ENCODE measurements around the gene OLIG2. TPM values are rescaled to one million over a fixed set of nuclear protein-coding genes. Genes with fewer than 3 reads are reported as not detected.

Gene OLIG2
- polyA plus RNA-seq, 1 experiment, result not detected

DNA sequence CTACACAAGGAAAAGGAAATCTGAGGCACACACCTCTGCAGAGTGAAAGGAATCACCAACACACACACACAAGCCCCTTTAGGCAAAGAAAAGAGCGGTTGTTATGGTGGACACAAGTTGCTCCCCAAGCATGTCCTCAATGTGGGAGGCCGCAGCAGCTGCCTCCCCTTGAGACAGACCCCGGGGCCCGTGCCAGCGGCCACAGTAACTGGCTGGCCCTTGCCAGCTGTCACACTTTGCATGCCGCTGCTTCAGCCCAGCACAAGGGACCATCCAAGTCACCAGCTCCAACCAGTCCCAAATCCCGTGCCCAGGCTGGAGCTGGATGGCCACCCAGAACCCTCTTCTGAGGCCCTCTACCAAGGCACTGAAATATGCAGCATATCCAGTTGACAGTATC, 41.3 kb downstream of the OLIG2 start:
- Histone ChIP-seq H3K27me3 (ENCODE audit: control insufficient read depth, insufficient read depth, low read length) (peaks cover 70% of the 10 kb centered on the region), H3K27ac (ENCODE audit: low read depth, low read length) (no peak overlapping the region), H3K9me3 (ENCODE audit: control insufficient read depth, insufficient read depth, low read length) (no peaks in the 10 kb centered on the region; the same call in 1 of the 2 replicates), H3K4me3 (ENCODE audit: low read depth, low read length) (no peak overlapping the region)
- TF ChIP-seq, protein P1, sequence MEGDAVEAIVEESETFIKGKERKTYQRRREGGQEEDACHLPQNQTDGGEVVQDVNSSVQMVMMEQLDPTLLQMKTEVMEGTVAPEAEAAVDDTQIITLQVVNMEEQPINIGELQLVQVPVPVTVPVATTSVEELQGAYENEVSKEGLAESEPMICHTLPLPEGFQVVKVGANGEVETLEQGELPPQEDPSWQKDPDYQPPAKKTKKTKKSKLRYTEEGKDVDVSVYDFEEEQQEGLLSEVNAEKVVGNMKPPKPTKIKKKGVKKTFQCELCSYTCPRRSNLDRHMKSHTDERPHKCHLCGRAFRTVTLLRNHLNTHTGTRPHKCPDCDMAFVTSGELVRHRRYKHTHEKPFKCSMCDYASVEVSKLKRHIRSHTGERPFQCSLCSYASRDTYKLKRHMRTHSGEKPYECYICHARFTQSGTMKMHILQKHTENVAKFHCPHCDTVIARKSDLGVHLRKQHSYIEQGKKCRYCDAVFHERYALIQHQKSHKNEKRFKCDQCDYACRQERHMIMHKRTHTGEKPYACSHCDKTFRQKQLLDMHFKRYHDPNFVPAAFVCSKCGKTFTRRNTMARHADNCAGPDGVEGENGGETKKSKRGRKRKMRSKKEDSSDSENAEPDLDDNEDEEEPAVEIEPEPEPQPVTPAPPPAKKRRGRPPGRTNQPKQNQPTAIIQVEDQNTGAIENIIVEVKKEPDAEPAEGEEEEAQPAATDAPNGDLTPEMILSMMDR (IDR thresholded peaks at IDR 0.05; ENCODE audit: low read depth, low read length), result no peak
- no peak for DNase-seq (ENCODE audit: low read depth, low spot score)
- CTCF ChIA-PET, result interaction anchor here (0.6 kb wide), 1 partner anchor 73 kb away, joined by 3 read pairs; no protein-coding TSS in a partner anchor
- POLR2A ChIA-PET, result interaction anchor here (0.6 kb wide), 1 partner anchor 29 kb away, joined by 3 read pairs; no protein-coding TSS in a partner anchor

DNA sequence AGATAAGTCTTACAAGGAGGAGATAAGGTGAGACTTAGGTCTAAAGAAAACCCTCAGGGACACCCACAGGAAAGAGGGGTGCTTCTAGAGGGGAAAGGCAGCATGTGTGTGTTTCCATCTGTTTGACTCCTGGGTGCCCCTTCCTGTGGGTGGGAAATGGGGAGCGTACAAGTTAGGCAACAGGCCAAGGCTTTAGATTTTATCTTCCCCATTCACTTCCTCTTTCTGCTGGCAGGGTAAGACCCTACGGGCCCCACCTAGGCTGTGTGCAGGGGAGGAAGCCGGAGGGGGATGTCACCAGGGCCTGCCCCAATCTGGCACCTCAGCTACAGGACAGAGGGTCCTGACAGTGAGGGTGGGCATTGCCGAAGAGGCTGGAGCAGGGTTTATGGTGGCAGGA, 41.7 kb downstream of the OLIG2 start:
- Histone ChIP-seq H3K9me3 (ENCODE audit: control insufficient read depth, insufficient read depth, low read length) (no peaks in the 10 kb centered on the region; the same call in 1 of the 2 replicates), H3K27me3 (ENCODE audit: control insufficient read depth, insufficient read depth, low read length) (peaks cover 75% of the 10 kb centered on the region), H3K27ac (ENCODE audit: low read depth, low read length) (no peak overlapping the region), H3K4me3 (ENCODE audit: low read depth, low read length) (no peak overlapping the region)
- CTCF ChIA-PET, result no interaction called here
- POLR2A ChIA-PET, result no interaction called here
- no peak for DNase-seq (ENCODE audit: low read depth, low spot score)
- TF ChIP-seq, protein P1 (IDR thresholded peaks at IDR 0.05; ENCODE audit: low read depth, low read length), result no peak

DNA sequence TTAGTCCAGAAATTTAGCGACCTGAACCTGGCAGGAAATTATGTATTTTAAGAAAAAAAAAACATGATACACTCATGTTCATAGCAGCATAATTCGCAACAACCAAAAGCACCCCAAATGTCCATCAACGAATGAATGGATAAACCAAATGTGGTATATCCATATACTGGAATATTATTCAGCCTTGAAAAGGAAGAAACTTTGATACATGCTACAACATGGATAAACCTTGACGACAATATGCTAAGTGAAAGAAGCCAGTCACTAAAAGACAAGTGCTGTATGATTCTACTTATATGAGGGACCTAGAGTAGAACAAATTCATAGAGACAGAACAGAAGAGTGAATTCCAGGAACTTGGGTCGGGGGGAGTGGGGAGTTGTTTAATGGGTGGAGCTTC, 43.5 kb downstream of the OLIG2 start:
- Histone ChIP-seq H3K4me3 (ENCODE audit: low read depth, low read length) (no peak overlapping the region), H3K9me3 (ENCODE audit: control insufficient read depth, insufficient read depth, low read length) (no peaks in the 10 kb centered on the region; the same call in 1 of the 2 replicates), H3K27me3 (ENCODE audit: control insufficient read depth, insufficient read depth, low read length) (peaks cover 83% of the 10 kb centered on the region), H3K27ac (ENCODE audit: low read depth, low read length) (no peak overlapping the region)
- no peak for DNase-seq (ENCODE audit: low read depth, low spot score)
- TF ChIP-seq, protein P1 (IDR thresholded peaks at IDR 0.05; ENCODE audit: low read depth, low read length), result no peak
- ChIA-PET CTCF (no interaction called here), POLR2A (no interaction called here)

DNA sequence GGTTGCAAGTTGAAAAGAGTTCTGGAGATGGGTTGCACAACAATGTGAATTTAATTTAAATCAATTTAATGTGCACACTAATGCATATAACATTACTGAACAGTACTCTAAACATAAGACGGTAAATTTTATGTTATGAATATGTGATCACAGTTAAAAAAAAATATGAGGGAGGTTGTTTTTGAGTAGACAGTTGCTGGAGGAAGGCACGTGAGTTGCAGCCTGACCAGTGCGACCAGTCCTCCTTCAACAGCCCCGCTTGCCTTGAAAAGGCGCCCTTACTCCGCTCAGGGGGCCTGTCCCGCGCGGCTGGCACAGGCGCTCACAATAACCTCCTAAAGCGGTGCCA, 43.9 kb downstream of the OLIG2 start:
- H3K4me3 ChIP-seq (ENCODE audit: low read depth, low read length), result no peak overlapping the region
- TF ChIP-seq, protein P1 (IDR thresholded peaks at IDR 0.05; ENCODE audit: low read depth, low read length), result no peak
- H3K9me3 ChIP-seq (ENCODE audit: control insufficient read depth, insufficient read depth, low read length), result no peaks in the 10 kb centered on the region; the same call in 1 of the 2 replicates
- no peak for DNase-seq (ENCODE audit: low read depth, low spot score)
- H3K27me3 ChIP-seq (ENCODE audit: control insufficient read depth, insufficient read depth, low read length), result peaks cover 83% of the 10 kb centered on the region
- CTCF ChIA-PET, result no interaction called here
- POLR2A ChIA-PET, result no interaction called here
- H3K27ac ChIP-seq (ENCODE audit: low read depth, low read length), result no peak overlapping the region

DNA sequence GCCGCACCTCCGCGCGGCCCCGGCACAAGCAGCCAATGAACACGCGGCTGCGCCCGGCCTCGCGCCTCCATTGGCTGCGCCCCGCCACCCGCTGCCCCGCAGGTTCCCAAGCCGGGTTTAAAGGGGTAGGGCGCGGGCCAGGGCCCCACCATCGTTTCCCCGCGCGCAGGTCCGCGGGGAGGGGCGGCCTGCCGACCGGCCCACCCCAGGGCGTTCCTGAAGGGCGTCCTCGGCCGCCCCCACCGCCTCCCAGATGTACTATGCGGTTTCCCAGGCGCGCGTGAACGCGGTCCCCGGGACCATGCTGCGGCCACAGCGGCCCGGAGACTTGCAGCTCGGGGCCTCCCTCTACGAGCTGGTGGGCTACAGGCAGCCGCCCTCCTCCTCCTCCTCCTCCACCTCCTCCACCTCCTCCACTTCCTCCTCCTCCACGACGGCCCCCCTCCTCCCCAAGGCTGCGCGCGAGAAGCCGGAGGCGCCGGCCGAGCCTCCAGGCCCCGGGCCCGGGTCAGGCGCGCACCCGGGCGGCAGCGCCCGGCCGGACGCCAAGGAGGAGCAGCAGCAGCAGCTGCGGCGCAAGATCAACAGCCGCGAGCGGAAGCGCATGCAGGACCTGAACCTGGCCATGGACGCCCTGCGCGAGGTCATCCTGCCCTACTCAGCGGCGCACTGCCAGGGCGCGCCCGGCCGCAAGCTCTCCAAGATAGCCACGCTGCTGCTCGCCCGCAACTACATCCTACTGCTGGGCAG, 44.4 kb downstream of the OLIG2 start, which contains the start of gene OLIG1:
Gene OLIG1 (plus strand): TSS at position 148 of the 750 bp plus-strand sequence. CDS start 106 bp downstream, at position 254.
- CTCF ChIA-PET, result no interaction called here

More for the DNA sequence above, 44.4 kb downstream of the OLIG2 start, which contains the start of gene OLIG1:
- Histone ChIP-seq H3K27ac (ENCODE audit: low read depth, low read length) (no peak within 1 kb of the TSS), H3K4me3 (ENCODE audit: low read depth, low read length) (no peak within 1 kb of the TSS), H3K27me3 (ENCODE audit: control insufficient read depth, insufficient read depth, low read length) (peaks cover 81% of the 10 kb centered on the region), H3K9me3 (ENCODE audit: control insufficient read depth, insufficient read depth, low read length) (no peaks in the 10 kb centered on the region; the same call in 1 of the 2 replicates)
- POLR2A ChIA-PET, result no interaction called here
- no peak for DNase-seq (ENCODE audit: low read depth, low spot score)
- TF ChIP-seq, protein P1 (IDR thresholded peaks at IDR 0.05; ENCODE audit: low read depth, low read length), result no peak
